K562 (cell line): ENCODE data around the gene LSM14B. TPM values are rescaled to one million over a fixed set of nuclear protein-coding genes. Genes with fewer than 3 reads are reported as not detected.

Experiments
- ATAC-seq: fragments of 200-7000 bp; cut with Tn5 transposase; 3 replicates; pipeline ENCODE4 v1.9.1; 2020; ENCODE audit warnings: moderate library complexity
- BruUV-seq: library from RNA; stranded (reverse); fragments of 400-500 nt; replicated peaks from 2 replicates; lab custom pipeline; 2021; lab: Mats Ljungman, UMichigan
- CTCF ChIA-PET: fragments of 300-600 bp; formaldehyde crosslinking; extraction: SDS; loops from one replicate; lab custom pipeline; 2021; ENCODE audit warnings: low intra/inter-chr PET ratio; lab: Yijun Ruan, JAX
- POLR2A ChIA-PET: fragments of 300-600, 350-650 bp; sonication (Branson Sonifier 250); formaldehyde crosslinking; extraction: SDS; loops from one replicate; lab custom pipeline; 2021; ENCODE audit warnings: antibody characterized with exemption, inconsistent platforms; lab: Yijun Ruan, JAX
- DNase-seq, 4 experiments: peaks; one replicate each; pipeline versions ENCODE4 v3.0.0 to v3.0.0-alpha.2; 2011 to 2018; ENCODE audit warnings: low spot score in 3 of 4, mixed read lengths in 3 of 4; ENCODE audit errors: extremely low read depth in 1 of 4
- FAIRE-seq: peaks from 2 replicates; lab custom pipeline; 2011; peaks lifted over from hg19 to GRCh38; lab: Jason Lieb, UNC
- H2AFZ ChIP-seq: 2 replicates; pipeline ENCODE4 v1.6.0; 2011; ENCODE audit warnings: low read depth, low read length, control low read depth, inconsistent platforms
- H3K27ac ChIP-seq: fragments of 200-600 bp; 3 replicates; pipeline ENCODE4 v1.8.0; 2011; ENCODE audit warnings: low read depth, mild to moderate bottlenecking, control low read depth, inconsistent platforms, low read length, moderate library complexity, mixed read lengths; ENCODE audit errors: extremely low read depth
- H3K27me3 ChIP-seq, 2 experiments: fragments of 300-600 bp in 1 of 2; 2 replicates in 1 of 2; 3 replicates in 1 of 2; pipeline versions ENCODE4 v1.6.0 to v1.8.0; 2011; ENCODE audit warnings: inconsistent platforms in 2 of 2, low read length in 2 of 2, mild to moderate bottlenecking in 1 of 2, mixed read lengths in 1 of 2, moderate library complexity in 1 of 2; ENCODE audit not compliant: control insufficient read depth in 2 of 2, insufficient read depth in 2 of 2
- H3K36me3 ChIP-seq: fragments of 300-600 bp; 3 replicates; pipeline ENCODE4 v1.8.0; 2011; ENCODE audit warnings: mild to moderate bottlenecking, low read length, inconsistent platforms; ENCODE audit not compliant: control insufficient read depth, insufficient read depth
- H3K4me1 ChIP-seq, 2 experiments: fragments of 200-600 bp in 1 of 2; replicated peaks in 1 of 2; 2 replicates in 1 of 2; 3 replicates in 1 of 2; pipeline versions ENCODE4 v1.5.1 to v1.8.0; 2011; ENCODE audit warnings: inconsistent platforms in 2 of 2, low read length in 2 of 2, mild to moderate bottlenecking in 1 of 2, mixed read lengths in 1 of 2, moderate library complexity in 1 of 2; ENCODE audit not compliant: control insufficient read depth in 2 of 2, insufficient read depth in 2 of 2
- H3K4me2 ChIP-seq: 2 replicates; pipeline ENCODE4 v1.6.1; 2011; ENCODE audit warnings: low read length, control low read depth, inconsistent platforms, mixed read lengths; ENCODE audit not compliant: insufficient read depth
- H3K4me3 ChIP-seq: fragments of 200-600 bp; sonication (generic), shearing (Covaris generic); 2 replicates; pipeline ENCODE4 v1.5.1; 2016; ENCODE audit warnings: control low read depth, inconsistent platforms
- H3K79me2 ChIP-seq: fragments of 200-600 bp; 3 replicates; pipeline ENCODE4 v1.8.0; 2011; ENCODE audit warnings: low read length, inconsistent platforms; ENCODE audit not compliant: control insufficient read depth, insufficient read depth
- H3K9ac ChIP-seq, 2 experiments: 2 replicates each; pipeline versions ENCODE4 v1.6.0 to v1.6.1; 2011; ENCODE audit warnings: low read depth in 2 of 2, low read length in 2 of 2, control low read depth in 1 of 2, inconsistent platforms in 1 of 2, mild to moderate bottlenecking in 1 of 2, mixed read lengths in 1 of 2; ENCODE audit not compliant: insufficient read depth in 1 of 2
- H3K9me1 ChIP-seq: one replicate; pipeline ENCODE4 v1.6.0; 2011; ENCODE audit warnings: inconsistent platforms, mild to moderate bottlenecking, low read length, moderate library complexity; ENCODE audit not compliant: control insufficient read depth, insufficient read depth
- H3K9me3 ChIP-seq: replicated peaks from 2 replicates; pipeline ENCODE4 v1.5.1; 2011; ENCODE audit warnings: low read depth, low read length, inconsistent platforms; ENCODE audit not compliant: control insufficient read depth, insufficient read depth
- H4K20me1 ChIP-seq: replicated peaks from 2 replicates; pipeline ENCODE4 v1.6.1; 2011; ENCODE audit warnings: low read length, inconsistent platforms, mixed read lengths; ENCODE audit not compliant: control insufficient read depth, insufficient read depth
- CBX5 ChIP-seq: IDR thresholded peaks from 2 replicates; pipeline ENCODE4 v1.6.1; 2014; ENCODE audit warnings: low read depth, borderline replicate concordance
- FOSL1 ChIP-seq: fragments of 200-800 bp; sonication (Bioruptor generic); conservative IDR thresholded peaks from 2 replicates; pipeline ENCODE4 v1.6.1; 2016; ENCODE audit warnings: missing genetic modification characterization, missing compliant biosample characterization
- MBD2 ChIP-seq: sonication (generic); IDR thresholded peaks from 2 replicates; pipeline ENCODE4 v1.6.1; 2016; ENCODE audit warnings: low read depth, borderline replicate concordance
- POU5F1 ChIP-seq: fragments of 150-350 bp; IDR thresholded peaks from 2 replicates; pipeline ENCODE4 v1.6.1; 2014; ENCODE audit warnings: borderline replicate concordance, low read length, low read depth, mild to moderate bottlenecking; ENCODE audit not compliant: partially characterized antibody
- RBM22 ChIP-seq: fragments of 200-400 bp; formaldehyde crosslinking; IDR thresholded peaks from 2 replicates; pipeline ENCODE4 v1.6.1; 2018; ENCODE audit warnings: low read length, low read depth; ENCODE audit not compliant: poor library complexity, severe bottlenecking
- SLC30A9 ChIP-seq: fragments of 250-450 bp; sonication (Bioruptor Pico); IDR thresholded peaks from 2 replicates; pipeline ENCODE4 v1.8.0; 2022; ENCODE audit warnings: mild to moderate bottlenecking, moderate library complexity
- SUPT5H ChIP-seq: fragments of 450-650 bp; IDR thresholded peaks from 2 replicates; pipeline ENCODE4 v1.6.1; 2016
- TAL1 ChIP-seq: fragments of 450-650 bp; IDR thresholded peaks from 2 replicates; pipeline ENCODE4 v1.6.1; 2016; ENCODE audit warnings: mild to moderate bottlenecking
- ZBTB43 ChIP-seq: sonication (generic); formaldehyde crosslinking; IDR thresholded peaks from 2 replicates; pipeline ENCODE4 v1.8.0; 2023; ENCODE audit warnings: mild to moderate bottlenecking, missing genetic modification reagents
- ZNF124 ChIP-seq: sonication (generic); formaldehyde crosslinking; IDR thresholded peaks from 2 replicates; pipeline ENCODE4 v1.8.1; 2022; ENCODE audit warnings: missing genetic modification reagents
- ZNF23 ChIP-seq: fragments of 250-450 bp; sonication (Bioruptor Pico); IDR thresholded peaks from 2 replicates; pipeline ENCODE4 v1.4.0; 2020; ENCODE audit warnings: mild to moderate bottlenecking
- WGBS: fragments of 100-300 bp; shearing (Covaris generic); methylation state at CpG from one replicate; pipeline ENCODE4 v1.1.6; 2016; ENCODE audit warnings: low coverage, mixed read lengths; ENCODE audit not compliant: insufficient coverage; ENCODE audit errors: missing lambda C conversion rate; 5-methylcytosine and 5-hydroxymethylcytosine counted together
- in situ Hi-C: fragments of 300-500 bp; cut with MboI; formaldehyde crosslinking; loops from 4 replicates; pipeline ENCODE4 v1.15.0; 2018; ENCODE audit warnings: inconsistent platforms, mixed read lengths
- intact Hi-C: fragments of 100-400 bp; cut with micrococcal nuclease; formaldehyde crosslinking; loops from 2 replicates; pipeline ENCODE4 v1.14.2; 2022
- polyA plus RNA-seq, 8 experiments: library from polyadenylated mRNA; depleted of rRNA in 4 of 8; stranded (reverse) in 5 of 8; unstranded in 3 of 8; fragments of >200 nt; fragmentation: Nextera tagmentation in 2 of 8; fragmentation: Illumina TruSeq in 1 of 8; extraction: Ambion mirVana in 2 of 8; extraction: Trizol in 1 of 8; gene quantifications; 2 replicates each; pipeline versions ENCODE4 v1.2.1 to v1.2.3, GENCODE V29; 2011 to 2014; ENCODE audit warnings: inconsistent platforms in 1 of 8, missing spikeins in 1 of 8
- total RNA-seq, 7 experiments: library from RNA; depleted of rRNA in 6 of 7; stranded (reverse); fragments of >200 nt in 6 of 7; fragmentation: Illumina TruSeq in 2 of 7; extraction: Trizol in 2 of 7; gene quantifications; 2 replicates each; pipeline versions ENCODE4 v1.2.1 to v1.2.3, GENCODE V29; 2011 to 2021; ENCODE audit warnings: low replicate concordance in 1 of 7

LSM14B gene
- total and polyA plus RNA-seq, 9 of the 15 experiments (the other 6 are each of a cell fraction or from before 2014, with no cell fraction given): 0.66 to 36.0 (median 20.2) TPM

GRCh38 chr20:62137478-62138203 lies 15.4 kb downstream of the LSM14B start:
- Histone ChIP-seq H3K27me3 (no peaks in the 10 kb centered on the region), H3K9me3 (no peaks in the 10 kb centered on the region), H3K4me3 (no peak overlapping the region), H3K4me2 (no peak overlapping the region), H4K20me1 (peaks cover 41% of the 10 kb centered on the region), H3K27ac (no peak overlapping the region), H3K36me3 (peaks cover 95% of the 10 kb centered on the region), H3K4me1 (peaks cover 11 to 16% of the 10 kb centered on the region in 2 experiments; a peak in 4 of 5 replicates), H3K9me1 (no peaks in the 10 kb centered on the region), H3K9ac (no peak overlapping the region), H2AFZ (no peak overlapping the region), H3K79me2 (peaks cover 40% of the 10 kb centered on the region)
- 78% methylated on average over 8 of the region's 8 CpGs for WGBS
- TF ChIP-seq RBM22 (peak; percentile 15), MBD2 (no peak), TAL1 (no peak), ZBTB43 (CRISPR knock-in tag) (no peak), POU5F1 (no peak), FOSL1 (no peak), ZNF124 (CRISPR knock-in tag) (no peak), ZNF23 (CRISPR knock-in tag) (no peak), SUPT5H (0 out of 2 replicates have a peak, but pooled peaks have one; percentile 20), SLC30A9 (CRISPR knock-in tag) (no peak), CBX5 (no peak)
- FAIRE-seq (no peak), ATAC-seq (no peak), DNase-seq (no peak)
- in situ Hi-C loops (loop anchor here (5.0 kb wide), 1 partner anchor 115 kb away; no protein-coding TSS in a partner anchor), intact Hi-C loops (no loop called here)
- ChIA-PET CTCF (interaction anchor here (1.8 kb wide), 1 partner anchor 127 kb away, joined by 13 read pairs; no protein-coding TSS in a partner anchor), POLR2A (interaction anchor here (0.6 to 7.8 kb wide), 5 partner anchors 12 to 127 kb away, joined by 3 to 78 read pairs (median 5); partner anchors contain the start of genes LSM14B and TAF4)
- BruUV-seq: no TSS peak
